B cell (primary cell): ENCODE measurements around the gene MTERF2. TPM values are rescaled to one million over a fixed set of nuclear protein-coding genes. Genes with fewer than 3 reads are reported as not detected.

Experiments used
- ATAC-seq: fragments of 200-7000 bp; cut with Tn5 transposase; one replicate; pipeline ENCODE4 v1.10.0; 2021; ENCODE audit warnings: low read depth, mild to moderate bottlenecking, moderate number of reproducible peaks, moderate library complexity
- CTCF ChIA-PET: fragments of 350-600 bp; sonication (Branson Sonifier 250); formaldehyde crosslinking; loops from one replicate; lab custom pipeline; 2021; ENCODE audit warnings: antibody characterized with exemption, inconsistent platforms; lab: Charles Lee
- POLR2A ChIA-PET: fragments of 350-600 bp; sonication (Branson Sonifier 250); formaldehyde crosslinking; loops from one replicate; lab custom pipeline; 2021; ENCODE audit warnings: antibody characterized with exemption; lab: Charles Lee
- DNase-seq: peaks from one replicate; pipeline ENCODE4 v3.0.0; 2013
- H2AFZ ChIP-seq: 2 replicates; pipeline ENCODE4 v1.6.1; 2012; ENCODE audit warnings: mild to moderate bottlenecking, low read depth, low read length; ENCODE audit not compliant: insufficient read depth, poor library complexity, severe bottlenecking
- H3K27ac ChIP-seq, 2 donors: 1 replicate in 1 of 2; 2 replicates in 1 of 2; pipeline ENCODE4 v1.5.1; 2012 to 2013; ENCODE audit warnings: low read length in 2 of 2, mild to moderate bottlenecking in 2 of 2, moderate library complexity in 1 of 2
- H3K27me3 ChIP-seq, 4 experiments: fragments of 200-600 bp in 1 of 4; sonication (generic) in 1 of 4; replicated peaks in 1 of 4; 1 replicate in 2 of 4; 2 replicates in 2 of 4; pipeline versions ENCODE4 v1.6.1 to v1.7.0; 2013 to 2016; ENCODE audit warnings: low read length in 3 of 4, mild to moderate bottlenecking in 2 of 4, mixed read lengths in 1 of 4, moderate library complexity in 1 of 4; ENCODE audit not compliant: insufficient read depth in 4 of 4, control insufficient read depth in 3 of 4; ENCODE audit errors: control extremely low read depth in 1 of 4
- H3K36me3 ChIP-seq, 2 experiments: replicated peaks in 1 of 2; 1 replicate in 1 of 2; 2 replicates in 1 of 2; pipeline versions ENCODE4 v1.6.1 to v1.7.1; 2013; ENCODE audit warnings: low read length in 1 of 2; ENCODE audit not compliant: insufficient read depth in 2 of 2, control insufficient read depth in 1 of 2; ENCODE audit errors: control extremely low read depth in 1 of 2, extremely low read depth in 1 of 2
- H3K4me1 ChIP-seq, 2 donors: fragments of 200-600 bp in 1 of 2; sonication (generic) in 1 of 2; 1 replicate in 1 of 2; 2 replicates in 1 of 2; pipeline versions ENCODE4 v1.5.1 to v1.6.1; 2013 to 2017; ENCODE audit warnings: low read length in 2 of 2; ENCODE audit not compliant: control insufficient read depth in 2 of 2, insufficient read depth in 2 of 2
- H3K4me2 ChIP-seq: replicated peaks from 2 replicates; pipeline ENCODE3; 2012; ENCODE audit warnings: mild to moderate bottlenecking, low read depth, low read length; ENCODE audit not compliant: poor library complexity, severe bottlenecking
- H3K4me3 ChIP-seq, 5 experiments: fragments of 200-600 bp in 1 of 5; sonication (generic) in 1 of 5; 1 replicate in 3 of 5; 2 replicates in 2 of 5; pipeline versions ENCODE4 v1.5.1 to v1.7.0; 2011 to 2016; ENCODE audit warnings: low read length in 4 of 5, mild to moderate bottlenecking in 4 of 5, low read depth in 2 of 5, control low read depth in 1 of 5, moderate library complexity in 1 of 5; ENCODE audit not compliant: insufficient read depth in 1 of 5; ENCODE audit errors: control extremely low read depth in 1 of 5, extremely low read depth in 1 of 5
- H3K79me2 ChIP-seq: fragments of 200-600 bp; sonication (generic); one replicate; pipeline ENCODE4 v1.6.0; 2016; ENCODE audit warnings: low read length; ENCODE audit not compliant: control insufficient read depth, insufficient read depth
- H3K9ac ChIP-seq: fragments of 200-600 bp; sonication (generic); 2 replicates; pipeline ENCODE4 v1.6.1; 2017; ENCODE audit warnings: mild to moderate bottlenecking, low read length, moderate library complexity
- H3K9me3 ChIP-seq, 3 donors: one replicate each; pipeline versions ENCODE4 v1.6.1 to v1.7.1; 2013; ENCODE audit warnings: low read length in 2 of 3; ENCODE audit not compliant: control insufficient read depth in 2 of 3, insufficient read depth in 1 of 3; ENCODE audit errors: control extremely low read depth in 1 of 3
- H4K20me1 ChIP-seq: 2 replicates; pipeline ENCODE4 v1.6.0; 2012; ENCODE audit warnings: mild to moderate bottlenecking, low read length; ENCODE audit not compliant: insufficient read depth, control insufficient read depth, poor library complexity, severe bottlenecking
- H3K27ac Mint-ChIP-seq: one replicate; pipeline ENCODE4 v1.8.0; 2021; ENCODE audit warnings: mixed read lengths
- H3K27me3 Mint-ChIP-seq: one replicate; pipeline ENCODE4 v1.8.0; 2021; ENCODE audit warnings: mixed read lengths
- H3K4me1 Mint-ChIP-seq: one replicate; pipeline ENCODE4 v1.8.0; 2021; ENCODE audit warnings: mixed read lengths
- H3K4me3 Mint-ChIP-seq: one replicate; pipeline ENCODE4 v1.8.0; 2021; ENCODE audit warnings: mixed read lengths
- H3K9me3 Mint-ChIP-seq: one replicate; pipeline ENCODE4 v1.8.0; 2022; ENCODE audit warnings: mixed read lengths; ENCODE audit not compliant: insufficient read depth
- EZH2 ChIP-seq: IDR thresholded peaks from 2 replicates; pipeline ENCODE4 v1.6.1; 2012; ENCODE audit warnings: borderline replicate concordance, low read depth, mild to moderate bottlenecking, moderate library complexity, low read length; ENCODE audit not compliant: insufficient read depth, poor library complexity, severe bottlenecking
- WGBS: methylation state at CpG from one replicate; pipeline ENCODE4 v1.1.5; 2013; ENCODE audit warnings: missing lambda C conversion rate; ENCODE audit not compliant: insufficient coverage; 5-methylcytosine and 5-hydroxymethylcytosine counted together
- intact Hi-C: fragments of 100-400 bp; cut with micrococcal nuclease; formaldehyde crosslinking; loops from one replicate; pipeline ENCODE4 v1.10.0; 2022
- polyA plus RNA-seq: library from polyadenylated mRNA; depleted of rRNA; stranded (reverse); fragments of >200 nt; gene quantifications from 2 replicates; pipeline ENCODE4 v1.2.3, GENCODE V29; 2012
- total RNA-seq, 2 donors: library from RNA; stranded (reverse); fragments of 120-200 nt in 1 of 2; gene quantifications; 1 replicate in 1 of 2; 2 replicates in 1 of 2; pipeline versions ENCODE4 v1.2.3 to v1.2.4, GENCODE V29; 2013 to 2022
- TF ChIP-seq, protein P1 (sequence below): fragments of 200-600 bp; IDR thresholded peaks from one replicate; pipeline ENCODE4 v1.8.0; 2022; ENCODE audit warnings: antibody characterized with exemption, mild to moderate bottlenecking

Gene MTERF2
- total and polyA plus RNA-seq, 2 donors (not counting 1 experiment from before 2014, with no cell fraction given) = 3.7 to 9.4 TPM

- no peak overlapping the region for H3K27ac Mint-ChIP-seq
- ChIA-PET CTCF (no interaction called here), POLR2A (no interaction called here)
- no peaks in the 10 kb centered on the region for H3K9me3 Mint-ChIP-seq
- Histone ChIP-seq H4K20me1 (no peaks in the 10 kb centered on the region), H3K4me2 (no peak overlapping the region), H3K79me2 (no peaks in the 10 kb centered on the region), H3K27me3 (no peaks in the 10 kb centered on the region), H2AFZ (no peak overlapping the region), H3K36me3 (no peaks in the 10 kb centered on the region), H3K4me1 (no peaks in the 10 kb centered on the region), H3K27ac (no peak overlapping the region), H3K4me3 (no peak overlapping the region), H3K9ac (no peak overlapping the region), H3K9me3 (no peaks in the 10 kb centered on the region)
- DNase-seq (no peak), ATAC-seq (no peak)
- TF ChIP-seq, protein P1, sequence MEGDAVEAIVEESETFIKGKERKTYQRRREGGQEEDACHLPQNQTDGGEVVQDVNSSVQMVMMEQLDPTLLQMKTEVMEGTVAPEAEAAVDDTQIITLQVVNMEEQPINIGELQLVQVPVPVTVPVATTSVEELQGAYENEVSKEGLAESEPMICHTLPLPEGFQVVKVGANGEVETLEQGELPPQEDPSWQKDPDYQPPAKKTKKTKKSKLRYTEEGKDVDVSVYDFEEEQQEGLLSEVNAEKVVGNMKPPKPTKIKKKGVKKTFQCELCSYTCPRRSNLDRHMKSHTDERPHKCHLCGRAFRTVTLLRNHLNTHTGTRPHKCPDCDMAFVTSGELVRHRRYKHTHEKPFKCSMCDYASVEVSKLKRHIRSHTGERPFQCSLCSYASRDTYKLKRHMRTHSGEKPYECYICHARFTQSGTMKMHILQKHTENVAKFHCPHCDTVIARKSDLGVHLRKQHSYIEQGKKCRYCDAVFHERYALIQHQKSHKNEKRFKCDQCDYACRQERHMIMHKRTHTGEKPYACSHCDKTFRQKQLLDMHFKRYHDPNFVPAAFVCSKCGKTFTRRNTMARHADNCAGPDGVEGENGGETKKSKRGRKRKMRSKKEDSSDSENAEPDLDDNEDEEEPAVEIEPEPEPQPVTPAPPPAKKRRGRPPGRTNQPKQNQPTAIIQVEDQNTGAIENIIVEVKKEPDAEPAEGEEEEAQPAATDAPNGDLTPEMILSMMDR = no peak
- TF ChIP-seq EZH2 = no peak
- 100% methylated on average over 1 of the region's 1 CpG for WGBS
- no peaks in the 10 kb centered on the region for H3K4me1 Mint-ChIP-seq
- intact Hi-C loops = no loop called here
- H3K4me3 Mint-ChIP-seq = no peak overlapping the region
- no peaks in the 10 kb centered on the region for H3K27me3 Mint-ChIP-seq
These were observed 25.9 kb upstream of the MTERF2 start for GRCh38 chr12:107012736-107013425.

GRCh38 chr12:107011519-107011918 lies 24.6 kb upstream of the MTERF2 start:
- H3K4me3 Mint-ChIP-seq = no peak overlapping the region
- Histone ChIP-seq H3K27ac (no peak overlapping the region), H3K4me2 (no peak overlapping the region), H3K9me3 (no peaks in the 10 kb centered on the region), H3K27me3 (no peaks in the 10 kb centered on the region), H3K36me3 (no peaks in the 10 kb centered on the region), H3K79me2 (no peaks in the 10 kb centered on the region), H3K4me1 (no peaks in the 10 kb centered on the region), H3K9ac (no peak overlapping the region), H2AFZ (no peak overlapping the region), H4K20me1 (no peaks in the 10 kb centered on the region), H3K4me3 (no peak overlapping the region)
- no peaks in the 10 kb centered on the region for H3K4me1 Mint-ChIP-seq
- intact Hi-C loops = no loop called here
- ATAC-seq = no peak
- no peak for DNase-seq
- ChIA-PET CTCF (interaction anchor here (0.6 kb wide), 1 partner anchor 664 kb away, joined by 3 read pairs; no protein-coding TSS in a partner anchor), POLR2A (no interaction called here)
- WGBS = no CpG with 5 or more reads among the region's 2 CpGs
- no peaks in the 10 kb centered on the region for H3K27me3 Mint-ChIP-seq
- no peaks in the 10 kb centered on the region for H3K9me3 Mint-ChIP-seq
- no peak overlapping the region for H3K27ac Mint-ChIP-seq
- TF ChIP-seq, protein P1 = no peak
